ENCODE data around the gene MBOAT7. TPM values are rescaled to one million over a fixed set of nuclear protein-coding genes. Genes with fewer than 3 reads are reported as not detected.

Gene MBOAT7
- polyA plus RNA-seq = 19.0 and 25.1 TPM in 2 replicates
- 31.2 and 35.0 TPM in 2 replicates for polyA minus RNA-seq

- Histone ChIP-seq H2AFZ (ENCODE audit: low read depth, low read length) (peak within 1 kb of the TSS; percentile 95), H3K4me3 (ENCODE audit: low read length) (peak within 1 kb of the TSS; percentile 99)
Observed at GRCh38 chr19:54189145-54189734, at the start of gene MBOAT7. Gene MBOAT7, minus strand, starts transcription at chr19:54189580. Its CDS starts 1,072 bp downstream, at chr19:54188508.

GRCh38 chr19:54233941-54234340, 44.6 kb upstream of the MBOAT7 start:
- H3K4me3 ChIP-seq (ENCODE audit: low read length) = no peak overlapping the region
- H3K9me3 ChIP-seq (ENCODE audit: low read length) = peaks cover 6% of the 10 kb centered on the region
- H2AFZ ChIP-seq (ENCODE audit: low read depth, low read length) = no peak overlapping the region
- H3K27me3 ChIP-seq (ENCODE audit: insufficient read depth, low read depth, low read length) = no peaks in the 10 kb centered on the region
- H3K9ac ChIP-seq (ENCODE audit: low read length) = no peak overlapping the region
- no peak overlapping the region for H3K27ac ChIP-seq (ENCODE audit: low read length)
- no peaks in the 10 kb centered on the region for H3K79me2 ChIP-seq (replicated peaks; ENCODE audit: insufficient read depth, low read length)
- no peaks in the 10 kb centered on the region for H3K9me2 ChIP-seq (ENCODE audit: insufficient read depth, low read length)
- H4K20me1 ChIP-seq (ENCODE audit: insufficient read depth) = no peaks in the 10 kb centered on the region
- H3K4me2 ChIP-seq (ENCODE audit: low read length) = no peak overlapping the region
- no peaks in the 10 kb centered on the region for H3F3A ChIP-seq (ENCODE audit: insufficient read depth, low read length, poor library complexity, severe bottlenecking)
- no peaks in the 10 kb centered on the region for H3K36me3 ChIP-seq (ENCODE audit: insufficient read depth, low read length)
- TF ChIP-seq TAF1 (IDR thresholded peaks at IDR 0.05; ENCODE audit: low read depth) (no peak), EZH2 (IDR thresholded peaks at IDR 0.05; ENCODE audit: borderline replicate concordance, insufficient read depth, low read length, poor library complexity, severe bottlenecking) (no peak), EP300 (conservative IDR thresholded peaks at IDR 0.05; ENCODE audit: poor library complexity, severe bottlenecking) (no peak), RAD21 (conservative IDR thresholded peaks at IDR 0.05) (no peak), MXI1 (conservative IDR thresholded peaks at IDR 0.05; ENCODE audit: poor library complexity, severe bottlenecking) (no peak), POLR2AphosphoS5 (IDR thresholded peaks at IDR 0.05) (no peak), SMC3 (conservative IDR thresholded peaks at IDR 0.05; ENCODE audit: poor library complexity) (no peak)
- TF ChIP-seq, protein P1, sequence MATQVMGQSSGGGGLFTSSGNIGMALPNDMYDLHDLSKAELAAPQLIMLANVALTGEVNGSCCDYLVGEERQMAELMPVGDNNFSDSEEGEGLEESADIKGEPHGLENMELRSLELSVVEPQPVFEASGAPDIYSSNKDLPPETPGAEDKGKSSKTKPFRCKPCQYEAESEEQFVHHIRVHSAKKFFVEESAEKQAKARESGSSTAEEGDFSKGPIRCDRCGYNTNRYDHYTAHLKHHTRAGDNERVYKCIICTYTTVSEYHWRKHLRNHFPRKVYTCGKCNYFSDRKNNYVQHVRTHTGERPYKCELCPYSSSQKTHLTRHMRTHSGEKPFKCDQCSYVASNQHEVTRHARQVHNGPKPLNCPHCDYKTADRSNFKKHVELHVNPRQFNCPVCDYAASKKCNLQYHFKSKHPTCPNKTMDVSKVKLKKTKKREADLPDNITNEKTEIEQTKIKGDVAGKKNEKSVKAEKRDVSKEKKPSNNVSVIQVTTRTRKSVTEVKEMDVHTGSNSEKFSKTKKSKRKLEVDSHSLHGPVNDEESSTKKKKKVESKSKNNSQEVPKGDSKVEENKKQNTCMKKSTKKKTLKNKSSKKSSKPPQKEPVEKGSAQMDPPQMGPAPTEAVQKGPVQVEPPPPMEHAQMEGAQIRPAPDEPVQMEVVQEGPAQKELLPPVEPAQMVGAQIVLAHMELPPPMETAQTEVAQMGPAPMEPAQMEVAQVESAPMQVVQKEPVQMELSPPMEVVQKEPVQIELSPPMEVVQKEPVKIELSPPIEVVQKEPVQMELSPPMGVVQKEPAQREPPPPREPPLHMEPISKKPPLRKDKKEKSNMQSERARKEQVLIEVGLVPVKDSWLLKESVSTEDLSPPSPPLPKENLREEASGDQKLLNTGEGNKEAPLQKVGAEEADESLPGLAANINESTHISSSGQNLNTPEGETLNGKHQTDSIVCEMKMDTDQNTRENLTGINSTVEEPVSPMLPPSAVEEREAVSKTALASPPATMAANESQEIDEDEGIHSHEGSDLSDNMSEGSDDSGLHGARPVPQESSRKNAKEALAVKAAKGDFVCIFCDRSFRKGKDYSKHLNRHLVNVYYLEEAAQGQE (IDR thresholded peaks at IDR 0.05; ENCODE audit: borderline replicate concordance) = no peak

More at GRCh38 chr19:54189145-54189734, at the start of gene MBOAT7:
- H4K20me1 ChIP-seq (ENCODE audit: insufficient read depth) = no peaks in the 10 kb centered on the region
- peak within 1 kb of the TSS; percentile 95 for H3K27ac ChIP-seq (ENCODE audit: low read length)
- H3K36me3 ChIP-seq (ENCODE audit: insufficient read depth, low read length) = no peaks in the 10 kb centered on the region
- TF ChIP-seq MXI1 (conservative IDR thresholded peaks at IDR 0.05; ENCODE audit: poor library complexity, severe bottlenecking) = peak; percentile 90
- peak; percentile 64 for TF ChIP-seq RAD21 (conservative IDR thresholded peaks at IDR 0.05)
- TF ChIP-seq SMC3 (conservative IDR thresholded peaks at IDR 0.05; ENCODE audit: poor library complexity) = peak; percentile 71
- peak; percentile 64 for TF ChIP-seq EP300 (conservative IDR thresholded peaks at IDR 0.05; ENCODE audit: poor library complexity, severe bottlenecking)
- TF ChIP-seq POLR2AphosphoS5 (IDR thresholded peaks at IDR 0.05) = peak; percentile 79
- TF ChIP-seq, protein P1 (IDR thresholded peaks at IDR 0.05; ENCODE audit: borderline replicate concordance) = peak; percentile 58
- TF ChIP-seq EZH2 (IDR thresholded peaks at IDR 0.05; ENCODE audit: borderline replicate concordance, insufficient read depth, low read length, poor library complexity, severe bottlenecking) = no peak
- peak; percentile 77 for TF ChIP-seq CTCF (IDR thresholded peaks at IDR 0.05; ENCODE audit: poor library complexity, severe bottlenecking)
- TF ChIP-seq TAF1 (IDR thresholded peaks at IDR 0.05; ENCODE audit: low read depth) = peak; percentile 53
- H3K9me3 ChIP-seq (ENCODE audit: low read length) = no peaks in the 10 kb centered on the region
- peak within 1 kb of the TSS; percentile 70 for H3K4me2 ChIP-seq (ENCODE audit: low read length)
- peaks cover 18% of the 10 kb centered on the region for H3K79me2 ChIP-seq (replicated peaks; ENCODE audit: insufficient read depth, low read length)
- peak within 1 kb of the TSS; percentile 92 for H3K9ac ChIP-seq (ENCODE audit: low read length)
- H3K27me3 ChIP-seq (ENCODE audit: insufficient read depth, low read depth, low read length) = no peaks in the 10 kb centered on the region
- no peaks in the 10 kb centered on the region for H3K9me2 ChIP-seq (ENCODE audit: insufficient read depth, low read length)
- no peaks in the 10 kb centered on the region for H3F3A ChIP-seq (ENCODE audit: insufficient read depth, low read length, poor library complexity, severe bottlenecking)

All from neural cell (in vitro differentiated cells).